IgD-negative memory B cell (primary cell): ENCODE results near the gene ACTRT2. TPM values are rescaled to one million over a fixed set of nuclear protein-coding genes. Genes with fewer than 3 reads are reported as not detected.

Experiments
- H3K27ac Mint-ChIP-seq, 3 donors: one replicate each; pipeline ENCODE4 v1.8.0; 2020 to 2022; ENCODE audit warnings: mild to moderate bottlenecking in 3 of 3, mixed read lengths in 3 of 3, moderate library complexity in 1 of 3
- H3K27me3 Mint-ChIP-seq: one replicate; pipeline ENCODE4 v1.8.0; 2021; ENCODE audit warnings: mixed read lengths
- H3K36me3 Mint-ChIP-seq: one replicate; pipeline ENCODE4 v1.8.0; 2020; ENCODE audit warnings: mild to moderate bottlenecking, mixed read lengths
- H3K4me1 Mint-ChIP-seq, 3 donors: one replicate each; pipeline ENCODE4 v1.8.0; 2020 to 2022; ENCODE audit warnings: mixed read lengths in 3 of 3, mild to moderate bottlenecking in 1 of 3
- H3K4me3 Mint-ChIP-seq, 4 donors: one replicate each; pipeline ENCODE4 v1.8.0; 2020 to 2022; ENCODE audit warnings: mild to moderate bottlenecking in 4 of 4, mixed read lengths in 4 of 4, moderate library complexity in 3 of 4
- H3K9me3 Mint-ChIP-seq, 3 donors: one replicate each; pipeline ENCODE4 v1.8.0; 2020 to 2021; ENCODE audit warnings: mixed read lengths in 3 of 3, mild to moderate bottlenecking in 1 of 3
- polyA plus RNA-seq: library from polyadenylated mRNA; unstranded; fragments of 300-500 nt; fragmentation: Illumina TruSeq; gene quantifications from one replicate; pipeline ENCODE4 v1.2.3, GENCODE V29; 2021

The ACTRT2 gene
- polyA plus RNA-seq, 1 donor from 2014 or later = not detected

DNA sequence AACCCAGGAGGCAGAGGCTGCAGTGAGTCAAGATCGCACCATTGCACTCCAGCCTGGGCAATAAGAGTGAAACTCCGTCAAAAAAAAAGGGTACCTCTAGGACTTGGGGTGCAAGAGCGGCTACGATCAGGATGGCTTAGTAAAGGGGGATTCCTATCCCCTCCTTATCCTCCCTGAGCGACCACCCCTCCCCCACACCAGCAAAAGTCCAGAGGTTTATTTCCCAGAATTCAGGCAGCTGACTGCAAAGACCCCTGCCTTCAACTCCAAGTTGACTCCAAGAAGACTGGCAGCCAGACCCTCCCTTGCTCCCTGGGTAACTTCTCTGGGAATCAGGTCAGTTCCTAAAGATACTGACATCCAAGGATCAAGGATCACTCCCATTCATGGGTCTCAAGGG is 35.4 kb downstream of the ACTRT2 start:
- Mint-ChIP-seq H3K4me1 (no peaks in the 10 kb centered on the region), H3K27me3 (peaks cover 8% of the 10 kb centered on the region), H3K9me3 (peaks cover 0 to 2% (median 1%) of the 10 kb centered on the region in 3 donors), H3K36me3 (no peaks in the 10 kb centered on the region), H3K4me3 (no peak overlapping the region), H3K27ac (no peak overlapping the region)

GRCh38 chr1:3058263-3059030 is 37.2 kb downstream of the ACTRT2 start:
- Mint-ChIP-seq H3K27ac (no peak overlapping the region), H3K36me3 (no peaks in the 10 kb centered on the region), H3K4me3 (no peak overlapping the region), H3K27me3 (peaks cover 4% of the 10 kb centered on the region), H3K9me3 (peaks cover 0 to 1% (median 0%) of the 10 kb centered on the region in 3 donors), H3K4me1 (no peaks in the 10 kb centered on the region)

- Mint-ChIP-seq H3K27ac (no peak overlapping the region), H3K9me3 (peaks cover 0 to 1% (median 0%) of the 10 kb centered on the region in 3 donors), H3K4me3 (no peak overlapping the region), H3K36me3 (no peaks in the 10 kb centered on the region), H3K27me3 (peaks cover 1% of the 10 kb centered on the region), H3K4me1 (no peaks in the 10 kb centered on the region)
These were observed 38.9 kb downstream of the ACTRT2 start for GRCh38 chr1:3060127-3060526.

- Mint-ChIP-seq H3K36me3 (no peaks in the 10 kb centered on the region), H3K27me3 (peaks cover 3% of the 10 kb centered on the region), H3K9me3 (peaks cover 0 to 1% (median 0%) of the 10 kb centered on the region in 3 donors), H3K4me1 (no peaks in the 10 kb centered on the region), H3K4me3 (no peak overlapping the region), H3K27ac (no peak overlapping the region)
These were observed 39.6 kb downstream of the ACTRT2 start for GRCh38 chr1:3060601-3061551.

DNA sequence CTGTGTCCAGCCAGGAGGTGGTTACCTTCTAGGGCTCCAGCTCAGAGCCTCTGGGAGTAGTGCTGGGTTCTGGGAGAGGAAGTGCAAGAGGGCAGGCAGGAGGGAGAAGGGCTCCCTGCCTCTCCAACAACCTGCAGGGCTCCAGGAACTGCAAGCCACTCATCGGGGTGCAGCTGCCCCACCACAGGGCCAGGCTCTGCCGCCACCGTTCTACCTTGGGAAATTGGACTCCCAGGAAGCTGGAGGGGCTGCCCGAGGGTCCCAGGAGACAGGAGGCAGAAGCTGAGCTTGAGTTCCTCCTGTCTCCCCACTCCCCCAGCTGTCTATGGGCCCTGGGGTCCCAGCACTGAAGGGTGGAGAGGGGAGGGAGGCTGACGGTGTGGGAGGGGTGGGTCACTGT is 40.3 kb downstream of the ACTRT2 start:
- Mint-ChIP-seq H3K36me3 (no peaks in the 10 kb centered on the region), H3K4me3 (no peak overlapping the region), H3K9me3 (peaks cover 0 to 1% (median 0%) of the 10 kb centered on the region in 3 donors), H3K27me3 (peaks cover 6% of the 10 kb centered on the region), H3K27ac (no peak overlapping the region), H3K4me1 (no peaks in the 10 kb centered on the region)

- no peak overlapping the region for H3K4me3 Mint-ChIP-seq
- no peaks in the 10 kb centered on the region for H3K4me1 Mint-ChIP-seq
These were observed 40.8 kb downstream of the ACTRT2 start for GRCh38 chr1:3061981-3062615.

GRCh38 chr1:3062616-3063378 is 41.5 kb downstream of the ACTRT2 start:
- no peak overlapping the region for H3K27ac Mint-ChIP-seq
- peaks cover 6% of the 10 kb centered on the region for H3K27me3 Mint-ChIP-seq
- peaks cover 0 to 1% (median 0%) of the 10 kb centered on the region in 3 donors for H3K9me3 Mint-ChIP-seq
- H3K4me1 Mint-ChIP-seq = no peaks in the 10 kb centered on the region
- no peak overlapping the region for H3K4me3 Mint-ChIP-seq
- no peaks in the 10 kb centered on the region for H3K36me3 Mint-ChIP-seq

More at GRCh38 chr1:3061981-3062615, 40.8 kb downstream of the ACTRT2 start:
- Mint-ChIP-seq H3K27ac (no peak overlapping the region), H3K27me3 (peaks cover 6% of the 10 kb centered on the region), H3K9me3 (peaks cover 0 to 1% (median 0%) of the 10 kb centered on the region in 3 donors), H3K36me3 (no peaks in the 10 kb centered on the region)

GRCh38 chr1:3063379-3064295 is 42.4 kb downstream of the ACTRT2 start:
- no peaks in the 10 kb centered on the region for H3K36me3 Mint-ChIP-seq
- no peaks in the 10 kb centered on the region for H3K4me1 Mint-ChIP-seq
- H3K27ac Mint-ChIP-seq = no peak overlapping the region
- H3K4me3 Mint-ChIP-seq = no peak overlapping the region
- H3K27me3 Mint-ChIP-seq = peaks cover 8% of the 10 kb centered on the region
- H3K9me3 Mint-ChIP-seq = no peaks in the 10 kb centered on the region

DNA sequence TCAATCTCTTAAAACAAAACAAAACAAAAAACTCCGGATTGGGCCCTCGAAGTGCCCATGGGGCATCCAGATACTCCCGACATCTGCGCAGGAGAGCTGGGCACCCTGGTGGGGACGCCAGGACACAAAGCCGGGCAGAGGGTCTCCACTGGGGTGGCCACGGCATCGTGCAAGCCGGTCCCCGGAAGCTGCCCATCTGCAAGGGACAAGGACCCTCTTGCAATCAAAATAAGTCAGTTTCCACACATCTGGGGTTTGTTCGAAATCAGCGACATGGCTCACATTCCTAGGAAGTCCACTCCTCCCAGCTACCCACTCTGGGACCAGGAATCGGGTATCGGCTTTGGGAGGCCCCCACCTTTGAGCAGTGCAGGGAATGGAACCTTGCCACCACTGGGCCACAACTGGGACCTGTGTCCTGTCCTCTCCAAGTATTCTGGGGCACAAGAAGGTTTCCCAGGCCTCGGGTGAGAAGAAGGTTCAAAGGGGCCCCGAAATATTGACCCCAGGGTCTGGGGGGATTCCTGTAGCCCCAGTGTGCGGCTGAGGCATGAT is 43.1 kb downstream of the ACTRT2 start:
- H3K27me3 Mint-ChIP-seq = peaks cover 11% of the 10 kb centered on the region
- H3K4me3 Mint-ChIP-seq = no peak overlapping the region
- no peaks in the 10 kb centered on the region for H3K36me3 Mint-ChIP-seq
- H3K4me1 Mint-ChIP-seq = peaks cover 0 to 2% (median 2%) of the 10 kb centered on the region in 3 donors
- no peaks in the 10 kb centered on the region for H3K9me3 Mint-ChIP-seq
- no peak overlapping the region for H3K27ac Mint-ChIP-seq

GRCh38 chr1:3064901-3065300 is 43.6 kb downstream of the ACTRT2 start:
- no peaks in the 10 kb centered on the region for H3K9me3 Mint-ChIP-seq
- H3K36me3 Mint-ChIP-seq = no peaks in the 10 kb centered on the region
- peaks cover 0 to 2% (median 2%) of the 10 kb centered on the region in 3 donors for H3K4me1 Mint-ChIP-seq
- peaks cover 11% of the 10 kb centered on the region for H3K27me3 Mint-ChIP-seq
- no peak overlapping the region for H3K27ac Mint-ChIP-seq
- H3K4me3 Mint-ChIP-seq = no peak overlapping the region

DNA sequence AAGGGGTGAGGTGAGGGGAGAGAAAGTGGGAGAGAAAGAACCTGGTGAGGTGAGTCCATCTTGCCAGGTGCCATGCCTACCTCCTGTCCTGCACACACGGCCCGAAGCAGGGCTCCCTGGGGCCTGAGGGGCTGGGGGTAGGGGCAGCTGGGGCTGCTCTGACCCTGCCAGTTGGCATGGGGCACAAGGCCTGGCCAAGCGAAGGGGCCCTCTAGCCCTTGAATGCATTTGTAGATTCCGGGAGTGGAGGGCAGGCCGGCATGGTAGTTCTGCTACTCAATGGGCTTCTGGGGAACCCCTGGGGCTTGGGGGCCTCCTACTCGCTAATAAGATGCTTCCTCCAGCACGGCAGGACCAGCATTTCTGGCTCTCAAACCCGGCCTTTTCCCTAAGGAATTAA is 44.1 kb downstream of the ACTRT2 start:
- Mint-ChIP-seq H3K27me3 (peaks cover 11% of the 10 kb centered on the region), H3K36me3 (no peaks in the 10 kb centered on the region), H3K4me1 (peaks cover 0 to 2% (median 2%) of the 10 kb centered on the region in 3 donors), H3K9me3 (no peaks in the 10 kb centered on the region), H3K27ac (no peak overlapping the region), H3K4me3 (no peak overlapping the region)

DNA sequence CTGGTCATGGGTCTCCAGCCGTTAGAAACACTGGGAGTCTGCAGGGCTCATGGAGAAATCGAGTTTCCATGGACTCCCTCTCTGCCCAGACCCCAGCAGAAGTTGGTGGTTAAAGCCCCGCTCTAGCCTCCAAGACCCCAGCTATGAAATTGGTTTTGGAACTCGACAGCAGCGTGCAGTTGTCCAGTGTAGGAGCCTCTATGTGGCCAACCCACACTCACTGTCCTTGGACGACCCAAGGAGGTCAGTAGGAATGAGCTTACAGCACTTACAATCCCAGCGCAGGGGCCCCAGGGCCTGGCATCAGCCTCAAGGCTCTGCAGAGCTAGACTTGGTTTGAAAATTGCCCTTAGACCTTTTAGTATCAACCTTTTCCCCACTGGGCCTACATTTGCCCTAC is 44.5 kb downstream of the ACTRT2 start:
- Mint-ChIP-seq H3K27ac (no peak overlapping the region), H3K36me3 (no peaks in the 10 kb centered on the region), H3K4me1 (peaks cover 0 to 2% (median 2%) of the 10 kb centered on the region in 3 donors), H3K27me3 (peaks cover 11% of the 10 kb centered on the region), H3K4me3 (peak overlapping the region in 1 of 4 donors; percentile 43), H3K9me3 (no peaks in the 10 kb centered on the region)

GRCh38 chr1:3066250-3066711 is 45.0 kb downstream of the ACTRT2 start:
- Mint-ChIP-seq H3K9me3 (no peaks in the 10 kb centered on the region), H3K36me3 (no peaks in the 10 kb centered on the region), H3K4me3 (no peak overlapping the region), H3K27me3 (peaks cover 12% of the 10 kb centered on the region), H3K27ac (no peak overlapping the region), H3K4me1 (peaks cover 0 to 2% (median 2%) of the 10 kb centered on the region in 3 donors)
